GM12878 (cell line): ENCODE data around the gene RPGRIP1L. TPM values are rescaled to one million over a fixed set of nuclear protein-coding genes. Genes with fewer than 3 reads are reported as not detected.

Source experiments
- ATAC-seq: fragments of 200-7000 bp; cut with Tn5 transposase; 3 replicates; pipeline ENCODE4 v1.9.1; 2020; ENCODE audit warnings: mild to moderate bottlenecking, moderate library complexity
- BruUV-seq: library from RNA; stranded (reverse); fragments of 400-500 nt; replicated peaks from 2 replicates; lab custom pipeline; 2021; lab: Mats Ljungman, UMichigan
- CTCF ChIA-PET: fragments of 300-600 bp; sonication (Branson Sonifier 250); formaldehyde crosslinking; extraction: SDS; loops from one replicate; lab custom pipeline; 2021; ENCODE audit warnings: inconsistent platforms; lab: Yijun Ruan, JAX
- POLR2A ChIA-PET: fragments of 350-600 bp; formaldehyde crosslinking; extraction: SDS; loops from one replicate; lab custom pipeline; 2021; ENCODE audit warnings: inconsistent platforms; lab: Charles Lee
- RAD21 ChIA-PET: fragments of 300-600 bp; sonication (Branson Sonifier 250); formaldehyde crosslinking; loops from one replicate; lab custom pipeline; 2023; ENCODE audit warnings: antibody characterized with exemption; ENCODE audit not compliant: unreplicated experiment; lab: Charles Lee
- SMC1A ChIA-PET: fragments of 300-600 bp; sonication (Branson Sonifier 250); formaldehyde crosslinking; loops from one replicate; lab custom pipeline; 2023; ENCODE audit not compliant: unreplicated experiment, uncharacterized antibody; lab: Charles Lee
- DNase-seq: peaks from one replicate; pipeline ENCODE4 v3.0.0-alpha.2; 2011; ENCODE audit warnings: low read depth, low spot score
- FAIRE-seq: peaks from 3 replicates; lab custom pipeline; 2011; peaks lifted over from hg19 to GRCh38; lab: Jason Lieb, UNC
- H2AFZ ChIP-seq: 2 replicates; pipeline ENCODE4 v1.6.0; 2011; ENCODE audit warnings: low read depth, low read length, control low read depth; ENCODE audit not compliant: control insufficient read depth
- H3K27ac ChIP-seq: 2 replicates; pipeline ENCODE4 v1.5.1; 2011; ENCODE audit warnings: control low read depth; ENCODE audit not compliant: control insufficient read depth, insufficient read depth
- H3K27me3 ChIP-seq, 2 experiments: replicated peaks in 1 of 2; 2 replicates each; pipeline versions ENCODE4 v1.6.0 to v1.6.1; 2011; ENCODE audit warnings: low read length in 1 of 2; ENCODE audit not compliant: control insufficient read depth in 2 of 2, insufficient read depth in 2 of 2
- H3K36me3 ChIP-seq, 2 experiments: 2 replicates each; pipeline ENCODE4 v1.5.1; 2011; ENCODE audit warnings: low read length in 1 of 2; ENCODE audit not compliant: control insufficient read depth in 2 of 2, insufficient read depth in 2 of 2
- H3K4me1 ChIP-seq: 2 replicates; pipeline ENCODE4 v1.6.1; 2011; ENCODE audit warnings: mild to moderate bottlenecking, low read length, moderate library complexity, mixed read lengths; ENCODE audit not compliant: control insufficient read depth, insufficient read depth
- H3K4me2 ChIP-seq: 2 replicates; pipeline ENCODE4 v1.6.0; 2011; ENCODE audit warnings: control low read depth; ENCODE audit not compliant: control insufficient read depth, insufficient read depth
- H3K4me3 ChIP-seq: fragments of 200-600 bp; sonication (generic); 2 replicates; pipeline ENCODE4 v1.5.1; 2016
- H3K79me2 ChIP-seq: 2 replicates; pipeline ENCODE4 v1.6.0; 2011; ENCODE audit warnings: low read length; ENCODE audit not compliant: control insufficient read depth, insufficient read depth
- H3K9ac ChIP-seq: 2 replicates; pipeline ENCODE4 v1.8.0; 2011; ENCODE audit warnings: low read length, control low read depth, mixed read lengths; ENCODE audit not compliant: control insufficient read depth, insufficient read depth
- H3K9me3 ChIP-seq: replicated peaks from 3 replicates; pipeline ENCODE4 v1.5.1; 2011; ENCODE audit warnings: mild to moderate bottlenecking, low read length; ENCODE audit not compliant: control insufficient read depth, insufficient read depth
- H4K20me1 ChIP-seq: 2 replicates; pipeline ENCODE4 v1.6.0; 2011; ENCODE audit not compliant: control insufficient read depth, insufficient read depth
- ATF7 ChIP-seq: fragments of 450-650 bp; IDR thresholded peaks from 2 replicates; pipeline ENCODE4 v1.6.1; 2016; ENCODE audit warnings: low read depth, mild to moderate bottlenecking
- BCL11A ChIP-seq: IDR thresholded peaks from 2 replicates; pipeline ENCODE4 v1.6.1; 2011; ENCODE audit warnings: low read depth, low read length
- CHD1 ChIP-seq: IDR thresholded peaks from 2 replicates; pipeline ENCODE4 v1.6.1; 2012; ENCODE audit warnings: low read depth, low read length, improper control_type of control experiment
- CREB1 ChIP-seq: IDR thresholded peaks from 2 replicates; pipeline ENCODE4 v1.6.1; 2012; ENCODE audit warnings: low read depth, mild to moderate bottlenecking, inconsistent platforms
- ELK1 ChIP-seq: IDR thresholded peaks from 2 replicates; pipeline ENCODE4 v1.6.1; 2012; ENCODE audit warnings: low read depth, low read length, improper control_type of control experiment
- GABPA ChIP-seq: IDR thresholded peaks from 2 replicates; pipeline ENCODE4 v1.6.1; 2014; ENCODE audit warnings: antibody characterized with exemption, low read depth, mild to moderate bottlenecking, inconsistent platforms
- MTA2 ChIP-seq: fragments of 450-650 bp; IDR thresholded peaks from 2 replicates; pipeline ENCODE4 v1.6.1; 2016; ENCODE audit warnings: low read depth, mild to moderate bottlenecking, moderate library complexity
- NFIC ChIP-seq: IDR thresholded peaks from 2 replicates; pipeline ENCODE4 v1.6.1; 2012; ENCODE audit warnings: low read depth, mild to moderate bottlenecking, inconsistent platforms, low read length, moderate library complexity
- POU2F2 ChIP-seq: IDR thresholded peaks from 3 replicates; pipeline ENCODE4 v1.6.1; 2011; ENCODE audit warnings: low read depth, mild to moderate bottlenecking, low read length, borderline replicate concordance
- RAD51 ChIP-seq: fragments of 450-650 bp; IDR thresholded peaks from 2 replicates; pipeline ENCODE4 v1.6.1; 2016; ENCODE audit warnings: moderate library complexity, mild to moderate bottlenecking, inconsistent platforms
- SMAD1 ChIP-seq: fragments of 450-650 bp; IDR thresholded peaks from 2 replicates; pipeline ENCODE4 v1.6.1; 2018; ENCODE audit warnings: mild to moderate bottlenecking, low read depth; ENCODE audit not compliant: partially characterized antibody
- SPI1 ChIP-seq: IDR thresholded peaks from 2 replicates; pipeline ENCODE4 v1.6.1; 2011; ENCODE audit warnings: low read depth, mild to moderate bottlenecking, low read length, moderate library complexity, borderline replicate concordance; ENCODE audit not compliant: insufficient read depth
- TBL1XR1 ChIP-seq: IDR thresholded peaks from 2 replicates; pipeline ENCODE4 v1.6.1; 2012; ENCODE audit warnings: low read depth, low read length, improper control_type of control experiment
- TCF3 ChIP-seq: IDR thresholded peaks from 2 replicates; pipeline ENCODE4 v1.6.1; 2012; ENCODE audit warnings: low read depth, mild to moderate bottlenecking, low read length, borderline replicate concordance; ENCODE audit not compliant: insufficient read depth
- ZNF687 ChIP-seq: fragments of 450-650 bp; IDR thresholded peaks from 2 replicates; pipeline ENCODE4 v1.6.1; 2017; ENCODE audit warnings: mild to moderate bottlenecking, moderate library complexity
- in situ Hi-C: fragments of 300-500 bp; cut with MboI; formaldehyde crosslinking; loops from 9 replicates; pipeline ENCODE4 v1.14.3; 2018; ENCODE audit warnings: mixed read lengths
- intact Hi-C: fragments of 100-400 bp; cut with micrococcal nuclease; formaldehyde crosslinking; loops from one replicate; pipeline ENCODE4 v1.14.2; 2022; ENCODE audit not compliant: unreplicated experiment
- polyA plus RNA-seq, 11 experiments: library from polyadenylated mRNA; depleted of rRNA in 4 of 11; unstranded in 6 of 11; stranded (reverse) in 5 of 11; fragments of >200 nt; fragmentation: Nextera tagmentation in 4 of 11; fragmentation: Illumina TruSeq in 1 of 11; extraction: Ambion mirVana in 4 of 11; extraction: Trizol in 1 of 11; gene quantifications; 1 replicate in 1 of 11; 2 replicates in 10 of 11; pipeline versions ENCODE4 v1.2.1 to v1.2.3, GENCODE V29; 2011 to 2016; ENCODE audit warnings: inconsistent platforms in 2 of 11, missing spikeins in 2 of 11, low read depth in 1 of 11
- total RNA-seq, 4 experiments: library from RNA; depleted of rRNA in 3 of 4; stranded (reverse); fragments of >200 nt in 3 of 4; fragmentation: Illumina TruSeq in 1 of 4; extraction: Trizol in 1 of 4; gene quantifications; 2 replicates each; pipeline versions ENCODE4 v1.2.1 to v1.2.3, GENCODE V29; 2013 to 2021

RPGRIP1L gene
- total and polyA plus RNA-seq, 10 of the 15 experiments (the other 5 are each of a cell fraction or from before 2014, with no cell fraction given), result 3.5 to 9.6 (median 4.4) TPM

GRCh38 chr16:53672461-53672860 lies 31.2 kb downstream of the RPGRIP1L start:
- no peak for FAIRE-seq
- no TSS peak for BruUV-seq

More at GRCh38 chr16:53672461-53672860, 31.2 kb downstream of the RPGRIP1L start:
- Histone ChIP-seq H4K20me1 (no peaks in the 10 kb centered on the region), H3K4me3 (no peak overlapping the region), H3K27me3 (no peaks in the 10 kb centered on the region), H3K4me2 (no peak overlapping the region), H3K79me2 (no peaks in the 10 kb centered on the region), H3K9me3 (no peaks in the 10 kb centered on the region), H3K36me3 (no peaks in the 10 kb centered on the region), H3K27ac (no peak overlapping the region), H3K9ac (no peak overlapping the region), H2AFZ (no peak overlapping the region), H3K4me1 (no peaks in the 10 kb centered on the region)
- RAD21 ChIA-PET, result no interaction called here
- SMC1A ChIA-PET, result interaction anchor here (1.0 kb wide), 1 partner anchor 73 kb away, joined by 3 read pairs; no protein-coding TSS in a partner anchor
- POLR2A ChIA-PET, result no interaction called here
- in situ Hi-C loops, result no loop called here
- TF ChIP-seq SMAD1 (no peak), ELK1 (no peak), TCF3 (no peak), MTA2 (no peak), BCL11A (no peak), RAD51 (no peak), ATF7 (no peak), NFIC (no peak), ZNF687 (no peak), CHD1 (no peak), GABPA (no peak), CREB1 (no peak), TBL1XR1 (no peak), POU2F2 (no peak), SPI1 (no peak)
- DNase-seq (no peak), ATAC-seq (no peak)
- CTCF ChIA-PET, result interaction anchor here (0.6 kb wide), 1 partner anchor 260 kb away, joined by 3 read pairs; no protein-coding TSS in a partner anchor
- intact Hi-C loops, result no loop called here
